D721Med (cell line): Measurements from ENCODE around the gene SLC25A26.

ENCODE experiments used
- DNase-seq: peaks from one replicate; pipeline ENCODE4 v3.0.0; 2011; ENCODE audit warnings: low spot score; ENCODE audit not compliant: insufficient read length
- FAIRE-seq: peaks from 2 replicates; lab custom pipeline; 2011; peaks lifted over from hg19 to GRCh38; lab: Jason Lieb, UNC
- TF ChIP-seq, protein P1 (sequence below): IDR thresholded peaks from 2 replicates; pipeline ENCODE4 v1.5.1; 2012; ENCODE audit warnings: mild to moderate bottlenecking, control low read depth; ENCODE audit not compliant: insufficient read depth; ENCODE audit errors: missing control alignments

SLC25A26 gene

DNA sequence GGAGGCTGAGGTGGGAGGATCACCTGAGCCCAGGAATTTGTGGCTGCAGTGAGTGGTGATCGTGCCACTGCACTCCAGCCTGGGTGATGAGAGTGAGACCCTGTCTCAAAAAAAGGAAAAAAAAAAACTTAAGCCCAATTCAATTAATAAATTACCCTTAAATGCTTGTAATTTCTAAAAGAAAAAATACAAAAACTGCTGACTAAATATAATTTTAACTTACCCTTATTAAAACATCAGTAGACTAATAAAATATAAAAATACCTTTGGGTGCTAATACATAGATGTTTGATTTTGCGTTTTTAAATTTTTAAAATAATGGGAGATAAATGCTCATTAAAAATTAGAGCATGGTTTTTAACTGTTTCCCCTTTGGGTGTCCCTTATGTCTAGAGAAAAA, 17.5 kb upstream of the SLC25A26 start:
- DNase-seq (no peak), FAIRE-seq (no peak)
- TF ChIP-seq, protein P1, sequence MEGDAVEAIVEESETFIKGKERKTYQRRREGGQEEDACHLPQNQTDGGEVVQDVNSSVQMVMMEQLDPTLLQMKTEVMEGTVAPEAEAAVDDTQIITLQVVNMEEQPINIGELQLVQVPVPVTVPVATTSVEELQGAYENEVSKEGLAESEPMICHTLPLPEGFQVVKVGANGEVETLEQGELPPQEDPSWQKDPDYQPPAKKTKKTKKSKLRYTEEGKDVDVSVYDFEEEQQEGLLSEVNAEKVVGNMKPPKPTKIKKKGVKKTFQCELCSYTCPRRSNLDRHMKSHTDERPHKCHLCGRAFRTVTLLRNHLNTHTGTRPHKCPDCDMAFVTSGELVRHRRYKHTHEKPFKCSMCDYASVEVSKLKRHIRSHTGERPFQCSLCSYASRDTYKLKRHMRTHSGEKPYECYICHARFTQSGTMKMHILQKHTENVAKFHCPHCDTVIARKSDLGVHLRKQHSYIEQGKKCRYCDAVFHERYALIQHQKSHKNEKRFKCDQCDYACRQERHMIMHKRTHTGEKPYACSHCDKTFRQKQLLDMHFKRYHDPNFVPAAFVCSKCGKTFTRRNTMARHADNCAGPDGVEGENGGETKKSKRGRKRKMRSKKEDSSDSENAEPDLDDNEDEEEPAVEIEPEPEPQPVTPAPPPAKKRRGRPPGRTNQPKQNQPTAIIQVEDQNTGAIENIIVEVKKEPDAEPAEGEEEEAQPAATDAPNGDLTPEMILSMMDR: no peak

DNA sequence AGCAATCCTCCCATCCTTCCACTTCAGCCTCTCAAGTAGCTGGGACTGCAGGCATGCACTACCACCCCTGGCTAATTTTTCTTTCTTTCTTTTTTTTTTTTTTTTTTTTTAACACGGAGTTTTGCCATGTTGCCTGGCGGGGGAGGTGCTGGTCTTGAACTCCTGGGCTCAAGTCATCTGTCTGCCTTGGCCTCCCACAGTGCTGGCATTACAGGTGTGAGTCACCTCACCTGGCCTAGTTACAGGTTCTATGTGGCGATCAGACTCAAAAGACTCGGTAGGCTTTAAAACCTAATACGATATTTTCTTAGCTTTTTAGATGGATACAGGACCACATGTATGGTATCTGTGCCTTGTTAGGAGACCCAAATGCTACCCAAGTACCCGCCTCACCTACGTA, 14.0 kb upstream of the SLC25A26 start:
- TF ChIP-seq, protein P1: no peak
- no peak for DNase-seq
- no peak for FAIRE-seq

DNA sequence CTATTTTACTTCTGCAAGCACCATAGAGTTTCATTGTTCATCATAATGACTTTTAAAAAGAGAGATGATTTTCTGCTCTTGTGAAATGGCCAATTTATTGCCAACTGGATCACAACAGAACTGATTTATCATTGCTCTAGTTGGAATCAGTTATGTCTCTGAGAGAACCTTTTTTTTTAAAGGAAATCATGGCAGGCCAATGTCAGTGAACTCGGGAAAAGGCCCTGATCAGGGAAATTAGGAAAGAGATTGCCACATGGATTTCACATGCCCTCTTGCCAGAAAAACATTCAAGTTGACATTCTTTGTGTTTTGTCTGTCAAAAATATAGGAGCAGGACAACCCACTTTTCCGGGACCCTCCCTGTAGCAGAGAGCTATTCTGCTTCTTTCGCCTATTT, 12.6 kb upstream of the SLC25A26 start:
- no peak for FAIRE-seq
- TF ChIP-seq, protein P1: no peak
- DNase-seq: no peak

DNA sequence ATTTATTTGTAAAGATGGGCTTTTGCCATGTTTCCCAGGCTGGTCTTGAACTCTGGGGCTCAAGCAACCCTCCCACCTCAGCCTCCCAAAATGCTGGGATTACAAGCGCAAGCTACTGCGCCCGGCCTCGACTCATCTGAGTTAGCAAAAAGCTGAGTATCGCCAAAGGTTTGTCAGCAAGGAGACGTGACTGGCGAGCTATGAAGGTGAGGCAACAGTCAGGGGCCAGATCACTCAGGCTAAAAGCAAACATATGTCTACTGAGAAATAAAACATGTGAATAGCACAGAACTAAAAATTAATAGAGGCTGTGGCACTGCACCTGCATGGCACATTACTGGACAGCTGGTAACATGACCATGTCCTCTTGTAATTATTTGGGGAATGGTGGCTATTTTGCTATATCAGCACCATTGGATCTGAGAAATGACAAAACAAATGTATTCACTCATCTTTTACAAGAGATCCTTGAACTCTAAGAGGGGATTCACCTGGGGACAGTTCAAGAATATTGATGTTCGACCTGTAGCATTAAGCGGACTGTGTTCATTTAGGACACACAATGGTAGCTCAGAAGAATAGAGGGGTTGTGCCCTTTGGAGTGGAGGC, 10.0 kb upstream of the SLC25A26 start:
- TF ChIP-seq, protein P1: no peak
- no peak for FAIRE-seq
- DNase-seq: no peak

DNA sequence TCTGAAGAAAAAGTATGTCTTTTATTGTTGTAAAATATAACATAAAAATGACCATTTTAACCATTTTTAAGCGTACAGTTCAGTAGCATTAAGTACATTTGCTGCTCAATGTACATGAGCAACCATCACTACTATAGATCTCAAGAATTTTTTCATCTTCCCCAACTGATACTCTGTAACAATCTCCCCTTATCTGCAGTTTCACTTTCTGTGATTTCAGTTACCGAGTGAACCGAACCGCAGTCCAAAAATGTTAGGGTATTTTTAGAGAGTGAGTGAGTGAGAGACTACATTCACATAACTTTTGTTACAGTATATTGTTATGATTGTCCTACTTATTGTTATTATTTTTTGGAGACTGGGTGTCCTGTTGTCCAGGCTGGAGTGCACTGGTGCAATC, 9.0 kb upstream of the SLC25A26 start:
- DNase-seq: no peak
- TF ChIP-seq, protein P1: no peak
- FAIRE-seq: no peak

DNA sequence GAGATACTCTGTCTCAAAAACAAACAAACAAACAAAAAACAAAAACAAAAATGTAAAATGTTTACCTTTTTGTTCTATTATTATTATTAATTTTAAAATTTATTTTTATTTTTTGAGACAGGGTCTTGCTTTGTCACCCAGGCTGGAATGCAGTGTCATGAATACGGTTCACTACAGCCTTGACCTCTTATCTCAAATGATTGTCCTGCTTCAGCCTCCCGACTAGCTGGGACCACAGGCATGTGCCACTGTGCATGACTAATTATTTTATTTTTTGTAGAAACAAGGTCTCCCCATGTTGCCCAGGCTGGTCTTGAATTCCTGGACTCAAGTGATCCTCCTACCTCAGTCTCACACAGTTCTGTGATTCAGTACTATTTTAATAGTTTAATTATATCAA, 5.7 kb upstream of the SLC25A26 start:
- TF ChIP-seq, protein P1: no peak
- FAIRE-seq (no peak), DNase-seq (no peak)

DNA sequence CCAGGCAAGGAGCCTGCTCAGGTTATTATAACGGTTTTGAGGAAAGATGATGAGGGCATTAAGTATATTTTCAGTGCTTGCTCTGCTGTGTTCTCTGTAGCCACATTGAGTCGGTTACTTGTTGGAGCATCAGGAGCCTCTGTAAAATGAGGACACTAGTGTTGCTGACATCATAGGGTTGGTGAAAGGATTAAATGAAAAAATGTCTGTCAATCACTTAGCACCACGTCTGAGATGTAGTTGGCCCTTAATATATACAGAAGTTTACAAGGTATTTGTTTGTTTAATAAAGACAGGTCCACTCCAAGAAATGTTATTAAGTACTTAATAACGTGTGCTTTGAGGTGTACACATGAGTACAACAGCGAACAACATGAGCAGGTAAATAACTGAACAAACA, 735 bp upstream of the SLC25A26 start:
- no peak for FAIRE-seq
- no peak for DNase-seq
- TF ChIP-seq, protein P1: no peak
